Gastrocnemius medialis (tissue), 4 donors: ENCODE results near the gene TCERG1L.

Source experiments
- CTCF ChIP-seq, 5 experiments: fragments of 450-650 bp in 3 of 5; fragments of 200-600 bp in 2 of 5; sonication (generic) in 2 of 5; IDR thresholded peaks in 4 of 5; conservative IDR thresholded peaks in 1 of 5; 1 replicate in 4 of 5; 2 replicates in 1 of 5; pipeline ENCODE4 v1.5.1; 2016 to 2019; ENCODE audit warnings: antibody characterized with exemption in 5 of 5, mild to moderate bottlenecking in 3 of 5, moderate library complexity in 3 of 5
- POLR2A ChIP-seq, 2 donors: fragments of 450-650 bp; IDR thresholded peaks; one replicate each; pipeline ENCODE4 v1.6.1; 2017; ENCODE audit warnings: antibody characterized with exemption in 2 of 2, mild to moderate bottlenecking in 2 of 2, moderate library complexity in 2 of 2

GRCh38 chr10:131102147-131102546, 209.4 kb downstream of the TCERG1L start:
- no peak for TF ChIP-seq CTCF (IDR thresholded peaks at IDR 0.05 in 4 of 5, conservative IDR thresholded peaks at IDR 0.05 in 1 of 5)
- TF ChIP-seq POLR2A (IDR thresholded peaks at IDR 0.05), result no peak
